Fibroblast of lung (primary cell): ENCODE measurements around the gene CDKAL1. TPM values are rescaled to one million over a fixed set of nuclear protein-coding genes. Genes with fewer than 3 reads are reported as not detected.

Experiments
- DNase-seq, 2 donors: peaks; one replicate each; pipeline versions ENCODE4 v3.0.0 to v3.0.0-alpha.2; 2010; ENCODE audit warnings: low read depth in 2 of 2
- H2AFZ ChIP-seq: 2 replicates; pipeline ENCODE4 v1.5.1; 2012; ENCODE audit warnings: low read length, control low read depth, inconsistent platforms
- H3K27ac ChIP-seq: 2 replicates; pipeline ENCODE4 v1.5.1; 2011; ENCODE audit warnings: low read length, control low read depth; ENCODE audit not compliant: insufficient read depth
- H3K27me3 ChIP-seq: 2 replicates; pipeline ENCODE4 v1.5.1; 2011; ENCODE audit warnings: mild to moderate bottlenecking, low read length; ENCODE audit not compliant: control insufficient read depth, insufficient read depth
- H3K36me3 ChIP-seq: 2 replicates; pipeline ENCODE4 v1.5.1; 2011; ENCODE audit warnings: low read length; ENCODE audit not compliant: control insufficient read depth, insufficient read depth
- H3K4me1 ChIP-seq: 2 replicates; pipeline ENCODE4 v1.5.1; 2011; ENCODE audit warnings: low read length; ENCODE audit not compliant: control insufficient read depth, insufficient read depth; ENCODE audit errors: extremely low read depth
- H3K4me2 ChIP-seq: 2 replicates; pipeline ENCODE4 v1.5.1; 2011; ENCODE audit warnings: low read length, control low read depth; ENCODE audit not compliant: insufficient read depth; ENCODE audit errors: extremely low read depth
- H3K4me3 ChIP-seq, 4 experiments: fragments of 200-600 bp in 1 of 4; sonication (generic) in 1 of 4; replicated peaks in 1 of 4; 2 replicates each; pipeline ENCODE4 v1.5.1; 2011 to 2016; ENCODE audit warnings: low read length in 4 of 4, low read depth in 3 of 4, mild to moderate bottlenecking in 3 of 4, control low read depth in 2 of 4, inconsistent platforms in 1 of 4, mixed read lengths in 1 of 4; ENCODE audit not compliant: insufficient read depth in 1 of 4; ENCODE audit errors: control extremely low read depth in 1 of 4
- H3K79me2 ChIP-seq: 2 replicates; pipeline ENCODE4 v1.5.1; 2012; ENCODE audit warnings: mild to moderate bottlenecking, low read length, inconsistent platforms; ENCODE audit not compliant: control insufficient read depth, insufficient read depth
- H3K9ac ChIP-seq: 2 replicates; pipeline ENCODE4 v1.5.1; 2011; ENCODE audit warnings: mild to moderate bottlenecking, low read length, control low read depth; ENCODE audit not compliant: insufficient read depth
- H3K9me3 ChIP-seq: 2 replicates; pipeline ENCODE4 v1.5.1; 2012; ENCODE audit warnings: low read depth, low read length; ENCODE audit not compliant: control insufficient read depth, insufficient read depth
- H4K20me1 ChIP-seq: 2 replicates; pipeline ENCODE4 v1.5.1; 2011; ENCODE audit warnings: low read length; ENCODE audit not compliant: control insufficient read depth, insufficient read depth; ENCODE audit errors: extremely low read depth
- EZH2 ChIP-seq: IDR thresholded peaks from 2 replicates; pipeline ENCODE4 v1.5.1; 2012; ENCODE audit warnings: low read length, control low read depth, mild to moderate bottlenecking; ENCODE audit errors: missing control alignments
- polyA plus RNA-seq, 2 donors: library from polyadenylated mRNA; depleted of rRNA in 1 of 2; stranded (reverse) in 1 of 2; unstranded in 1 of 2; fragments of >200 nt; gene quantifications; 2 replicates each; pipeline ENCODE4 v1.2.1, GENCODE V29; 2011 to 2012; ENCODE audit warnings: missing spikeins in 1 of 2
- total RNA-seq: library from RNA; depleted of rRNA; stranded (reverse); fragments of >200 nt; gene quantifications from 2 replicates; pipeline ENCODE4 v1.2.1, GENCODE V29; 2014
- TF ChIP-seq, protein P1 (sequence below), 2 donors: IDR thresholded peaks in 1 of 2; conservative IDR thresholded peaks in 1 of 2; 1 replicate in 1 of 2; 2 replicates in 1 of 2; pipeline ENCODE4 v1.5.1; 2011 to 2012; ENCODE audit warnings: low read length in 2 of 2, control low read depth in 1 of 2, inconsistent platforms in 1 of 2, low read depth in 1 of 2, mild to moderate bottlenecking in 1 of 2

Gene CDKAL1
- total and polyA plus RNA-seq, 2 donors (not counting 1 experiment from before 2014, with no cell fraction given), result 7.4 to 15.0 TPM

DNA sequence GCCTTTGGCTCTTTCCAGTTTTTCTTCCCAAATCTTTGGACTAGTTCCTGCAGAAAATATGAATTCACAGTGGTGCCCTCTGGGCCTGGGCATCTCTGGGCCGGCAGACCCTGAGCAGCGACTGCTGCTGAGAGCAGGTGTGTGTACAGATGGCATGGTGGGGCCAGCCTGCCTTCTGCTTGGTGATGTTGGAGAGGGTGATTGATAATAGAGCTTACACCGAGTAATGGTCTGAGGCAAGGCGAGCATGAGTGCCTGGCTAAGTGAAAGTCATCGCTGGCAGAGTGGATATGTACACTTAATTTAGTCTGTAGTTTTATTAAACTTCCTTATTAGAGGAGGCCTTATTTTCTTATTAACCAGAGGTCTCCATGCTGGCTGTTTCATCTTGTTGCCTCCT, 156.9 kb downstream of the CDKAL1 start:
- DNase-seq, result no peak
- TF ChIP-seq, protein P1, sequence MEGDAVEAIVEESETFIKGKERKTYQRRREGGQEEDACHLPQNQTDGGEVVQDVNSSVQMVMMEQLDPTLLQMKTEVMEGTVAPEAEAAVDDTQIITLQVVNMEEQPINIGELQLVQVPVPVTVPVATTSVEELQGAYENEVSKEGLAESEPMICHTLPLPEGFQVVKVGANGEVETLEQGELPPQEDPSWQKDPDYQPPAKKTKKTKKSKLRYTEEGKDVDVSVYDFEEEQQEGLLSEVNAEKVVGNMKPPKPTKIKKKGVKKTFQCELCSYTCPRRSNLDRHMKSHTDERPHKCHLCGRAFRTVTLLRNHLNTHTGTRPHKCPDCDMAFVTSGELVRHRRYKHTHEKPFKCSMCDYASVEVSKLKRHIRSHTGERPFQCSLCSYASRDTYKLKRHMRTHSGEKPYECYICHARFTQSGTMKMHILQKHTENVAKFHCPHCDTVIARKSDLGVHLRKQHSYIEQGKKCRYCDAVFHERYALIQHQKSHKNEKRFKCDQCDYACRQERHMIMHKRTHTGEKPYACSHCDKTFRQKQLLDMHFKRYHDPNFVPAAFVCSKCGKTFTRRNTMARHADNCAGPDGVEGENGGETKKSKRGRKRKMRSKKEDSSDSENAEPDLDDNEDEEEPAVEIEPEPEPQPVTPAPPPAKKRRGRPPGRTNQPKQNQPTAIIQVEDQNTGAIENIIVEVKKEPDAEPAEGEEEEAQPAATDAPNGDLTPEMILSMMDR (conservative IDR thresholded peaks at IDR 0.05 in 1 of 2, IDR thresholded peaks at IDR 0.05 in 1 of 2; ENCODE audit: low read depth in 1 of 2, low read length in 2 of 2), result no peak
- H3K4me2 ChIP-seq, result no peak overlapping the region

DNA sequence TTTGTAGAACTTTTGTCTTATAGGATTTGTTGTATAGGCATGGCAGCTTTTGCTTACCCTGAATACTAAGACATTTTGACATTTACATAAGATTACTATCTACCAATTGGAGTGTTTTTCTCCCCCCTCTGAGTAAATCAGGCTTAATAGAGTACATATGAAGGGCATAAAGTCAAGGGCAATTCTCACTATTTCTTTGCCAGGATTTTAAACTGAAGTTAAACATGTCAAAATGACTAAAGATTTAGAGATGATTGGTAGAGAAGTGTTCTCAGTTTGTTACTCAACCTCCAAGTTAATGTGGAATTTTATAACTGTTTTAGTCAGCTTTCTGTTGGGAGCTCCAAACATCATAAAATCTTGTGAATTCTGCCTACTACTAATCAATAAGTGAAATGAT, 157.8 kb downstream of the CDKAL1 start:
- Histone ChIP-seq H3K9me3 (no peaks in the 10 kb centered on the region), H3K27ac (no peak overlapping the region), H3K9ac (no peak overlapping the region), H3K4me1 (no peaks in the 10 kb centered on the region), H3K4me2 (no peak overlapping the region), H3K4me3 (no peak overlapping the region), H3K27me3 (no peaks in the 10 kb centered on the region), H3K36me3 (no peaks in the 10 kb centered on the region), H2AFZ (no peak overlapping the region), H3K79me2 (no peaks in the 10 kb centered on the region), H4K20me1 (no peaks in the 10 kb centered on the region)
- TF ChIP-seq, protein P1 (conservative IDR thresholded peaks at IDR 0.05 in 1 of 2, IDR thresholded peaks at IDR 0.05 in 1 of 2; ENCODE audit: low read depth in 1 of 2, low read length in 2 of 2), result no peak
- no peak for TF ChIP-seq EZH2
- DNase-seq, result peak in 1 of 2 donors; percentile 56

More for the DNA sequence above, 156.9 kb downstream of the CDKAL1 start:
- Histone ChIP-seq H3K27me3 (no peaks in the 10 kb centered on the region), H3K4me1 (no peaks in the 10 kb centered on the region), H2AFZ (no peak overlapping the region), H3K79me2 (no peaks in the 10 kb centered on the region), H4K20me1 (no peaks in the 10 kb centered on the region), H3K9ac (no peak overlapping the region), H3K27ac (no peak overlapping the region), H3K9me3 (no peaks in the 10 kb centered on the region), H3K36me3 (no peaks in the 10 kb centered on the region), H3K4me3 (no peak overlapping the region)

DNA sequence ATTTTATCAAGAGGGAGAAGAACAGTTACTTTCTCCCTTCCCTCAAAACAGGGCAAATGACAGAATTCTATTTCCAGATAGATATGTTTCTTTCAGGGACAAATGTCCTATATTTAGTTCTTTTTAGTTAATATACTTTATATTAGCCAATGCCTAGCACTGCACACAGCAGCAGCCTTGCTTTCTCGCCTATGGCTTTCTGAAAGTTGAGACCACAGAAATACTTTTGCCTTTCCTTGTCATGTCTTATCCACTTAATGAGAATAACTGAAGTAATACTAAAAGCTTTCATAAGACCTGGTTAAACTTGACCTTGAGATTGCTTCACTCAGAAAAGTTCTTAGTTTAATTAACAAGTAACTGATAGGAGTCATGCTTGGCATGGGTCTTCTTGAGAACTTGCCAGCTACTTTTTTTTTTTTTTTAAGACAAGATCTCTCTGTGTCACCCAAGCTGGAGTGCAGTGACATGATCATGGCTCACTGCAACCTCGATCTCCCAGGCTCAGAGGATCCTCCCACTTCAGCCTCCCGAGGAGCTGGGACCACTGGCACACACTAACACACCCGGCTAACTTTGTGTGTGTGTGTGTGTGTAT, 159.3 kb downstream of the CDKAL1 start:
- Histone ChIP-seq H3K4me2 (no peak overlapping the region), H4K20me1 (no peaks in the 10 kb centered on the region), H3K9ac (no peak overlapping the region), H3K4me3 (no peak overlapping the region), H3K79me2 (no peaks in the 10 kb centered on the region), H3K4me1 (no peaks in the 10 kb centered on the region), H2AFZ (no peak overlapping the region), H3K9me3 (no peaks in the 10 kb centered on the region), H3K36me3 (no peaks in the 10 kb centered on the region), H3K27ac (no peak overlapping the region), H3K27me3 (no peaks in the 10 kb centered on the region)
- DNase-seq, result peak; percentile 36 to 45
- no peak for TF ChIP-seq EZH2
- TF ChIP-seq, protein P1 (conservative IDR thresholded peaks at IDR 0.05 in 1 of 2, IDR thresholded peaks at IDR 0.05 in 1 of 2; ENCODE audit: low read depth in 1 of 2, low read length in 2 of 2), result no peak
